ENCODE data around the gene FOXP1. TPM values are rescaled to one million over a fixed set of nuclear protein-coding genes. Genes with fewer than 3 reads are reported as not detected.

The FOXP1 gene
- total and polyA plus RNA-seq, 12 donors = 7.6 to 42.7 (median 24.3) TPM

GRCh38 chr3:70914862-70915261 is 668.7 kb downstream of the FOXP1 start:
- Histone ChIP-seq H3K27me3 (no peaks in the 10 kb centered on the region), H3K36me3 (replicated peaks in 1 of 2) (no peaks in the 10 kb centered on the region), H3K4me1 (replicated peaks in 1 of 2) (no peaks in the 10 kb centered on the region), H3K27ac (no peak overlapping the region), H3K9me3 (replicated peaks in 1 of 3) (no peaks in the 10 kb centered on the region), H3K4me3 (no peak overlapping the region)
- WGBS, 4 donors = 93 to 100% (median 96%) methylated on average over 1 of the region's 1 CpG
- intact Hi-C loops (cut with DNase I) = no loop called here
- no peak for TF ChIP-seq POLR2A (IDR thresholded peaks at IDR 0.05)
- TF ChIP-seq CTCF (IDR thresholded peaks at IDR 0.05) = no peak
- DNase-seq = no peak

- Histone ChIP-seq H3K9me3 (replicated peaks in 1 of 3) (no peaks in the 10 kb centered on the region), H3K36me3 (replicated peaks in 1 of 2) (no peaks in the 10 kb centered on the region), H3K4me1 (replicated peaks in 1 of 2) (no peaks in the 10 kb centered on the region), H3K27ac (no peak overlapping the region), H3K27me3 (no peaks in the 10 kb centered on the region), H3K4me3 (no peak overlapping the region)
- intact Hi-C loops (cut with DNase I) = no loop called here
- no peak for DNase-seq
- TF ChIP-seq POLR2A (IDR thresholded peaks at IDR 0.05) (no peak), CTCF (IDR thresholded peaks at IDR 0.05) (no peak)
- 89 to 92% (median 90%) methylated on average over 5 of the region's 5 CpGs for WGBS, 4 donors
Measured at GRCh38 chr3:70911719-70912118, 671.8 kb downstream of the FOXP1 start.

DNA sequence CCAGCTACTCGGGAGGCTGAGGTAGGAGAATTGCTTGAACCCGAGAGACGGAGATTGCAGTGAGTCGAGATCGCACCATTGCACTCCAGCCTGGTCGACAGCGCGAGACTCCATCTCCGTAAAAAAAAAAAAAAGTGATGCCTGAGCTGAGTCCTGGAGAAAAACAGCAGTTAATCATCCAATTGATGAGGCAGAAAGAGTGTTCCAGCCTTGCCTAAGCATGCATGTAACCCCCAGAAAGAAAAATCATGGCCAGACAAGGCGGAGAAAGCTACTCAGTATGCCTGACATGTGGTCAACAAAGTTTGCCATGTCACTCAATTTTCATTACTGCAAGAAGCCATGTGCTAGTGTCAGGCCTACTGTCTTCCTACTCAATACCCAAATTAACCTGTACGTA is 678.0 kb downstream of the FOXP1 start:
- no peak overlapping the region for H3K4me3 ChIP-seq
- H3K27ac ChIP-seq = no peak overlapping the region
- no peak for TF ChIP-seq POLR2A (IDR thresholded peaks at IDR 0.05)
- TF ChIP-seq CTCF (IDR thresholded peaks at IDR 0.05) = no peak
- no peaks in the 10 kb centered on the region for H3K4me1 ChIP-seq (replicated peaks in 1 of 2)
- H3K27me3 ChIP-seq = no peaks in the 10 kb centered on the region
- no peaks in the 10 kb centered on the region for H3K36me3 ChIP-seq (replicated peaks in 1 of 2)
- no peak for DNase-seq
- intact Hi-C loops (cut with DNase I) = no loop called here
- WGBS, 4 donors = 88 to 89% (median 88%) methylated on average over 11 of the region's 11 CpGs
- H3K9me3 ChIP-seq (replicated peaks in 1 of 3) = no peaks in the 10 kb centered on the region

MicroRNAs encoded within 50 kb of the gene (microRNA counts, 767-probe panel; counts per million panel counts)
- microRNA hsa-miR-1284 = 0 counts per million in 2 donors

Small RNAs within 50 kb of the gene (microRNA-seq; reads per million reads assigned to microRNA genes)
- 0.45 to 1.5 (median 0.57) reads per million in 3 donors for gene MIR1284

Small RNAs within 50 kb of the gene (small RNA-seq; reads per million reads assigned to genes)
- gene MIR1284 = 0 reads per million in 2 donors

Other genes with a start within 250 kb of the FOXP1 start
- 10 to 100 TPM in 5 of 9 donors, 1 to 10 TPM in 4; 2.3 to 16.1 (median 11.9) TPM for gene EIF4E3, start 141.7 kb upstream of the FOXP1 start, total RNA-seq
- 10 to 100 TPM in 1 of 3 donors, 1 to 10 TPM in 2; 5.0 to 13.1 (median 7.9) TPM for gene EIF4E3, start 141.7 kb upstream of the FOXP1 start, polyA plus RNA-seq
- gene GPR27, start 170.1 kb upstream of the FOXP1 start, total RNA-seq = 1 to 10 TPM in 6 of 9 donors, under 1 TPM in 2, not detected in 1; 0.48 to 3.7 (median 2.1) TPM
- 1 to 10 TPM in 2 of 3 donors, under 1 TPM in 1; 0.98 to 3.9 (median 1.6) TPM for gene GPR27, start 170.1 kb upstream of the FOXP1 start, polyA plus RNA-seq
- gene PROK2, start 201.4 kb upstream of the FOXP1 start, total RNA-seq = under 1 TPM in 2 of 9 donors, not detected in 7; 0.06 to 0.29 TPM
- under 1 TPM; 0.13 to 0.24 (median 0.18) TPM for gene PROK2, start 201.4 kb upstream of the FOXP1 start, polyA plus RNA-seq

Measured in adrenal gland (tissue), 12 donors.